Measurements from ENCODE around the gene POU3F2. TPM values are rescaled to one million over a fixed set of nuclear protein-coding genes. Genes with fewer than 3 reads are reported as not detected.

Gene POU3F2
- total and polyA plus RNA-seq, 2 of the 13 experiments (the other 11 are each of a cell fraction or from before 2014, with no cell fraction given): not detected

DNA sequence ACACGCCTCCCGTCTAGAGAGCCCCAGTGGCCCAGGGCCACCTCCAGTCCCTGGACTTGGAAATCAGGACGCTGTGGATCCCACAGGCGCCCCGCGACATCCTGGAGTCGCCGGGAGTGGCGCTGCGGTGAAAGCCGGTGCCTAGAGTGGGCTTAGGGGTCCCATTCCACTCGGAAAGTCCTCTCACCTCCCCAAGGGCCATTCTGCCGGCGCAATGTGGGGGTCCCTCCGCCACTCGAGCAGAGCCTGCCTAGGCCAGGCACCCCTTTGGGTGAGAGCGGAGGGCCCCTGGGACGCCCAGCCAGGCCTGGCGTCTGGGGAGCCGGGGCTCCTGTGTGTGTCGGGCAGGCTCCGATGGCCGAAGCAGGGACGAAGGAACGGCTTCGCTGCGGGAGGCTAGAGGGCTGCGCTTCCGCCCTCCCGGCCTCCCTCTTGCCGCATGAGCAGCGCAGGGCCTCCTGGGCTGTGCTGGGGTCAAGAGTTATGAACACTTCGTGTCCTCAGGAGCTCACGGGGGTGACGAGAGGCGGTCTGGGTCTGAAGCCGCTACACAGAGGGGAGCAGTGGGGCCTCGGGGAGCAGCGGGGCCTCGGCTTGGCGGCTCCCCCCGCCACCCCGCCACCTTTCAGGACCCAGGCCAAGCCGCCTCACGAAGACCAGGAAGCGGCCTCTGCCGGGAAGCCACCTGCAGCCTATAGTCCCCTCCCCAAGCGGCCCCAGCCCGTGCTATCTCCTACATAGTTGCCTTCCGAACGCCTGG lies 13.6 kb downstream of the POU3F2 start:
- CTCF ChIA-PET (ENCODE audit: low intra/inter-chr PET ratio, low total read pairs): no interaction called here
- peaks cover 4% of the 10 kb centered on the region; the same call in 1 of the 2 replicates for H4K20me1 ChIP-seq (ENCODE audit: insufficient read depth, low read length)

DNA sequence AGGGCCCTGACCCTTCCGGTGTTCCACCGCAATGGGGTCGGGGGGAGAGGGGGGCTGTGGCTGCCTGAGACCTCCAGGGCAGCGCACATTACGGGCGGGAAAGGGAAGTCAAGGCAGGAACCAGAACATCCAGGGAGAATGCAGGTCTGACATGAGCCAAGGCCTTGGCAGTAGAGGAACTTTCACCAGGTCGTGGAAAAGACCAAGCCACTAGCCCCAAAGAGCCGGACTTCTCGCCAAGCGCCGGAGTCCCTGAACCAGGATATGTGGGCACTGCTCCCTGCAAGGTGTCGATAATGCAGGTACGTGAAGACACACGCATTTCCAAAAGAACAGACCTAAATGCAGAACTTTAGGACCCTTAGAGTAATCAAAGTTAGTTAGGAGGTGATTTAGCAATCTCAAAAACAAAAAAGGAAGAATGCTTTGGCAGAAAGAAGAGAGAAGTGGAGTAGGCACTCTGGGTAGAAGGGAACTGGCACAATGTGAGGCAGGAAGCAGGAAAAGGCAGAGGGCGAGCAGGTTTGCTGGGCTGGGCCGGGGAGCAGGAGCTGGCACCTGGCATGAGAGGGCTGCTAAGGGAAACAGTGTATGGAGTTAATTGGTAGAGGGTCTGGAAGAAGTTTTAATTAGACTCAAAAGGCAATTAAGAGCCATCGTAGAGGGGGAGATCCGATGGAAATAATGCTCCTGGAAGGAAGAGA lies 14.3 kb downstream of the POU3F2 start:
- Histone ChIP-seq H3K4me3 (replicated peaks in 1 of 3; ENCODE audit: insufficient read depth in 1 of 3, low read depth in 2 of 3, low read length in 3 of 3) (no peak overlapping the region), H3K4me1 (ENCODE audit: insufficient read depth, low read length) (no peaks in the 10 kb centered on the region), H4K20me1 (ENCODE audit: insufficient read depth, low read length) (peaks cover 4% of the 10 kb centered on the region; the same call in 1 of the 2 replicates), H3K4me2 (ENCODE audit: low read depth, low read length) (no peak overlapping the region), H3K27ac (ENCODE audit: extremely low read length, insufficient read depth, low read length) (no peak overlapping the region), H3K27me3 (ENCODE audit: control insufficient read depth in 1 of 2, insufficient read depth in 2 of 2, low read length in 2 of 2) (peaks cover 0 to 19% of the 10 kb centered on the region in 2 experiments; a peak in 4 of 5 replicates), H3K36me3 (replicated peaks in 1 of 2; ENCODE audit: control insufficient read depth in 1 of 2, insufficient read depth in 2 of 2, low read length in 2 of 2) (no peaks in the 10 kb centered on the region), H3K9ac (ENCODE audit: insufficient read depth, low read depth, low read length) (no peak overlapping the region), H3K9me3 (ENCODE audit: low read length) (no peaks in the 10 kb centered on the region), H3K79me2 (ENCODE audit: insufficient read depth, low read length) (no peaks in the 10 kb centered on the region), H2AFZ (ENCODE audit: low read length) (no peak overlapping the region)
- ATAC-seq (no peak), FAIRE-seq (no peak), DNase-seq (ENCODE audit: low spot score) (no peak)
- ChIA-PET CTCF (ENCODE audit: low intra/inter-chr PET ratio, low total read pairs) (no interaction called here), POLR2A (no interaction called here)
- in situ Hi-C loops (cut with HindIII; ENCODE audit: extremely low pct_ligation_motif_present, low pct_unique_long_range_greater_than_20kb): loop anchor here (25.0 kb wide), 5 partner anchors 264 to 1786 kb away; no protein-coding TSS in a partner anchor
- intact Hi-C loops (cut with micrococcal nuclease; ENCODE audit: unreplicated experiment): loop anchor here (5.0 kb wide), 4 partner anchors 94 to 1781 kb away; no protein-coding TSS in a partner anchor
- 74% methylated on average over 17 of the region's 18 CpGs for WGBS (ENCODE audit: low lambda C conversion rate)
- no TSS peak for BruUV-seq (replicated peaks)
- TF ChIP-seq KDM2A (CRISPR knock-in tag; IDR thresholded peaks at IDR 0.05; ENCODE audit: borderline replicate concordance, low read depth) (no peak), SATB2 (CRISPR knock-in tag; IDR thresholded peaks at IDR 0.05) (no peak), MEF2D (CRISPR knock-in tag; IDR thresholded peaks at IDR 0.05) (no peak), ZNF136 (CRISPR knock-in tag; IDR thresholded peaks at IDR 0.05; ENCODE audit: low read depth) (no peak)
- TF ChIP-seq, protein P1, sequence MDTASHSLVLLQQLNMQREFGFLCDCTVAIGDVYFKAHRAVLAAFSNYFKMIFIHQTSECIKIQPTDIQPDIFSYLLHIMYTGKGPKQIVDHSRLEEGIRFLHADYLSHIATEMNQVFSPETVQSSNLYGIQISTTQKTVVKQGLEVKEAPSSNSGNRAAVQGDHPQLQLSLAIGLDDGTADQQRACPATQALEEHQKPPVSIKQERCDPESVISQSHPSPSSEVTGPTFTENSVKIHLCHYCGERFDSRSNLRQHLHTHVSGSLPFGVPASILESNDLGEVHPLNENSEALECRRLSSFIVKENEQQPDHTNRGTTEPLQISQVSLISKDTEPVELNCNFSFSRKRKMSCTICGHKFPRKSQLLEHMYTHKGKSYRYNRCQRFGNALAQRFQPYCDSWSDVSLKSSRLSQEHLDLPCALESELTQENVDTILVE (CRISPR knock-in tag; IDR thresholded peaks at IDR 0.05): no peak
- TF ChIP-seq, protein P2, sequence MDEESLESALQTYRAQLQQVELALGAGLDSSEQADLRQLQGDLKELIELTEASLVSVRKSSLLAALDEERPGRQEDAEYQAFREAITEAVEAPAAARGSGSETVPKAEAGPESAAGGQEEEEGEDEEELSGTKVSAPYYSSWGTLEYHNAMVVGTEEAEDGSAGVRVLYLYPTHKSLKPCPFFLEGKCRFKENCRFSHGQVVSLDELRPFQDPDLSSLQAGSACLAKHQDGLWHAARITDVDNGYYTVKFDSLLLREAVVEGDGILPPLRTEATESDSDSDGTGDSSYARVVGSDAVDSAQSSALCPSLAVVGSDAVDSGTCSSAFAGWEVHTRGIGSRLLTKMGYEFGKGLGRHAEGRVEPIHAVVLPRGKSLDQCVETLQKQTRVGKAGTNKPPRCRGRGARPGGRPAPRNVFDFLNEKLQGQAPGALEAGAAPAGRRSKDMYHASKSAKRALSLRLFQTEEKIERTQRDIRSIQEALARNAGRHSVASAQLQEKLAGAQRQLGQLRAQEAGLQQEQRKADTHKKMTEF (CRISPR knock-in tag; IDR thresholded peaks at IDR 0.05): no peak
- TF ChIP-seq, protein P3, sequence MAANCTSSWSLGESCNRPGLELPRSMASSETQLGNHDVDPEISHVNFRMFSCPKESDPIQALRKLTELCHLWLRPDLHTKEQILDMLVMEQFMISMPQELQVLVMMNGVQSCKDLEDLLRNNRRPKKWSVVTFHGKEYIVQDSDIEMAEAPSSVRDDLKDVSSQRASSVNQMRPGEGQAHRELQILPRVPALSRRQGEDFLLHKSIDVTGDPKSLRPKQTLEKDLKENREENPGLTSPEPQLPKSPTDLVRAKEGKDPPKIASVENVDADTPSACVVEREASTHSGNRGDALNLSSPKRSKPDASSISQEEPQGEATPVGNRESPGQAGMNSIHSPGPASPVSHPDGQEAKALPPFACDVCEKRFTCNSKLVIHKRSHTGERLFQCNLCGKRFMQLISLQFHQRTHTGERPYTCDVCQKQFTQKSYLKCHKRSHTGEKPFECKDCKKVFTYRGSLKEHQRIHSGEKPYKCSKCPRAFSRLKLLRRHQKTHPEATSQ (CRISPR knock-in tag; IDR thresholded peaks at IDR 0.05; ENCODE audit: borderline replicate concordance): no peak

More for the DNA sequence above, 13.6 kb downstream of the POU3F2 start:
- DNase-seq (ENCODE audit: low spot score) (no peak), FAIRE-seq (no peak), ATAC-seq (no peak; the same call in 2 of the 3 replicates)
- Histone ChIP-seq H3K27me3 (ENCODE audit: control insufficient read depth in 1 of 2, insufficient read depth in 2 of 2, low read length in 2 of 2) (peaks cover 2 to 26% of the 10 kb centered on the region in 2 experiments), H3K9me3 (ENCODE audit: low read length) (no peaks in the 10 kb centered on the region), H3K4me3 (replicated peaks in 1 of 3; ENCODE audit: insufficient read depth in 1 of 3, low read depth in 2 of 3, low read length in 3 of 3) (no peak overlapping the region), H3K4me2 (ENCODE audit: low read depth, low read length) (no peak overlapping the region), H2AFZ (ENCODE audit: low read length) (no peak overlapping the region), H3K27ac (ENCODE audit: extremely low read length, insufficient read depth, low read length) (no peak overlapping the region), H3K79me2 (ENCODE audit: insufficient read depth, low read length) (no peaks in the 10 kb centered on the region), H3K9ac (ENCODE audit: insufficient read depth, low read depth, low read length) (no peak overlapping the region), H3K4me1 (ENCODE audit: insufficient read depth, low read length) (no peaks in the 10 kb centered on the region), H3K36me3 (replicated peaks in 1 of 2; ENCODE audit: control insufficient read depth in 1 of 2, insufficient read depth in 2 of 2, low read length in 2 of 2) (no peaks in the 10 kb centered on the region)
- in situ Hi-C loops (cut with HindIII; ENCODE audit: extremely low pct_ligation_motif_present, low pct_unique_long_range_greater_than_20kb): loop anchor here (25.0 kb wide), 5 partner anchors 264 to 1786 kb away; no protein-coding TSS in a partner anchor
- intact Hi-C loops (cut with micrococcal nuclease; ENCODE audit: unreplicated experiment): loop anchor here (5.0 kb wide), 4 partner anchors 94 to 1781 kb away; no protein-coding TSS in a partner anchor
- TF ChIP-seq ZNF749 (CRISPR knock-in tag; IDR thresholded peaks at IDR 0.05; ENCODE audit: borderline replicate concordance) (no peak), TBX2 (CRISPR knock-in tag; IDR thresholded peaks at IDR 0.05; ENCODE audit: borderline replicate concordance) (no peak), RAD51 (IDR thresholded peaks at IDR 0.05; ENCODE audit: borderline replicate concordance) (no peak), SPEN (CRISPR knock-in tag; IDR thresholded peaks at IDR 0.05; ENCODE audit: low read depth) (no peak), MED1 (CRISPR knock-in tag; IDR thresholded peaks at IDR 0.05) (no peak), AGO2 (optimal IDR thresholded peaks at IDR 0.05; ENCODE audit: low read depth, low read length) (peak; percentile 52)
- no TSS peak for BruUV-seq (replicated peaks)
- 72% methylated on average over 32 of the region's 51 CpGs for WGBS (ENCODE audit: low lambda C conversion rate)
- POLR2A ChIA-PET: no interaction called here
